Activated T-helper 9 cell treated with anti-CD3 and anti-CD28 coated beads, Interleukin-2, amount 50 U/mL, for 16 hours (primary cell): Measurements from ENCODE around the gene ZNF521.

Experiments used
- DNase-seq: peaks from one replicate; pipeline ENCODE4 v3.0.0-alpha.2; 2020; ENCODE audit warnings: low read depth

ZNF521 gene

DNA sequence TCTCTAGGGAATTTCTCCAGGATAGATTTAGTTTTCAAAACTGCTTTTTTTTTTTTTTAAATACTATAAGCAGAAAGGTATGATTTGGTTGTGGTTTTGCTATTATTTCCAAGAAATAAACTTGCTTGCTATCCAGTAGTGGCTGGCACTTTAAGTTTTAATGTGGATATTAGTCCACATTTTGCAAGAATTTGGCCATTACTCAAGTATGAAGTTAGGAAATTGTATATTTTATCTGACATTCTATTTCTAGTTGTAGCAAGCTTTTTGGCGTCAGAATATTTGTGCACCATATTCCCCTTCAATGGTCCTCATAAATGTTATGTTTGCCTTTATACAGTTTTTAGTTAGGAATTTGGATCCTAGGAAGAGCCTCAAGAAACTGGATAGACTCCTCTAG lies 226.3 kb downstream of the ZNF521 start:
- no peak for DNase-seq

- no peak for DNase-seq
These were observed 228.3 kb downstream of the ZNF521 start for GRCh38 chr18:25123438-25124232.

DNA sequence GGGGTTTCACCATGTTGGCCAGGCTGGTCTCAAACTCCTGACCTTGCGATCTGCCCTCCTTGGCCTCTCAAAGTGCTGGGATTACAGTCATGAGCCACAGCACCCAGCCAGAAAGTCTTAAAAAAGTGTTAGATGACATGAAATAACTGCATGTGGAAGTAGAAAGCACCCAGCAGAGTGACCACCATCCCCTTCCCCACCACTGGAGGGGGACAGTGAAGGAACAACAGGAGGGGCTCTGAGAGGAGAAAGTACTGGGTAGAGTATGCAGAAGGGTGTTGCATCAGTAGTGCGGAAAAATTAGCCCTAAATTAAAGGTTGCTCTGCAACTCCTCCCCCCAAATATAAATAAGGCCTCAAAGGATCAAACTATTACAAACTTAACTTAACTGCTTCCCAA lies 230.5 kb downstream of the ZNF521 start:
- DNase-seq = no peak

- DNase-seq = no peak
These were observed 238.4 kb downstream of the ZNF521 start for GRCh38 chr18:25113566-25113965.

DNA sequence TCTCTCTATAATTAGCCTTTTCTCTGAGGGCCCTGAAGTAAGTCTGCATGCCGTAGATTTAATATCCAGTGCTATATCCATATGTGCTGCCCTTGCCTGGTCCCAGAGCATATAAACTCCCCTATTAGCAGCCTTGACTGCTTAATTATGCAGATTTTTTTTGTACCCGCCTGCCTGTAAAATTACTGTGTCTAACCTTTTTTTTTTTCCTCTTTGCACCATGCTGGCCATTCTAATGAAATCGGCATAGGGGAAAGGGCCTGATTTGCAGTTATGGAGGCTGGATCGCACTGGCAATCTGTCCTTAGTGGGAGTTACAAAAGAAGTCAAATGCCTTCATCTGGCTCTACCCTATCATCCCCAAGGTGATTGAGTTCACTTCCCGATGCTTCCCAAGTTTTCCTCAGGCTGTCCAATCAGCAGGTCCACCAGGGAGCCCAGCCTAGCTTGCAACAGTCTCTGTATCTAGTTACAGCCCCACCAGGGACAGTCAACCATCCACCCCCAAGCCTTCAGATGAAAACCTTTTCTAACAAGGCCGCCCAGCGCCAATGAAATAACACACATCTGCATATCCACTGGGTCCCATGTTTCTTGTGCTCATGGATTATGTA lies 239.0 kb downstream of the ZNF521 start:
- DNase-seq = no peak

DNA sequence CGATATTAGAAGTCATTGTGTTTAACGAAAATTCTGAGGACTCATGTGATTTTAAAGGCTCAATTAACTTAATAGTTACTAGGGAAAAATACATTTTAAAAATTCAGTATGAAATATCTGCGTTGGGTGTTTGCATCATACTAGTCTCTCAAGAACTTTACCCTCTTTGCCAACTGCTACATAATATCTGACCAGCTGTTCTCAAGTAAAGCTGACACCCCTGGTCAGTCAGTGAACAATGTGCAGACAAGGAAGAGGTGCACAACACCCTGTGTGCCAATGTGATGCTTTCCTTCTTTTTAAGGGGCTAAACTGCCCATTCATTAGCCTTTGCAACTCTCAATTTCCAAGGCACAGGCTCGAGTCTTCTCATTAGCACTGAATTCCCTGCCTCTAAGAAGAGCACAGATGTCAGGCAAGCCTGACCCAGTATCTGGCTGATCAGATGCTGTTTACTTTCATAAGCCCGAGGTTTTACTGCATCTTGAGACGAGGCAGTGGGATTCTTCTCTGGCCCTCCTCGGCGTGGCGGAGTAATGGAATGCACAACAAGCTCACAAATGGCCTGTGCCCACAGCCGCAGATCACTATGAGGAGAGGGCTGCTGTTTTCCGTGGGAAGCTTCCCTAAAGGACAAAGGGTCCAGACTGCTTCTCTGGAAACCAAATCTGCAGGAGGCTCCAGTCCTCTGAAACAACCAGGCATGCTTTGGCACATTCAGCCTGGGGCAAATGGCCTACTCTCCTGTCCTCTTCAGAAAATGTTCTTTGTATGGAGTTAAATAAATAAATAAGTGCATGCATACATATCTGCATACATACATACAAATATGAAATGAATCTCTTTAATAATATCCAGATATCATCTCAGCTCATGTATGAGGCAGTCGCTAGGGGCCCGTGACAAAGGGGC lies 240.3 kb downstream of the ZNF521 start:
- DNase-seq = no peak

DNA sequence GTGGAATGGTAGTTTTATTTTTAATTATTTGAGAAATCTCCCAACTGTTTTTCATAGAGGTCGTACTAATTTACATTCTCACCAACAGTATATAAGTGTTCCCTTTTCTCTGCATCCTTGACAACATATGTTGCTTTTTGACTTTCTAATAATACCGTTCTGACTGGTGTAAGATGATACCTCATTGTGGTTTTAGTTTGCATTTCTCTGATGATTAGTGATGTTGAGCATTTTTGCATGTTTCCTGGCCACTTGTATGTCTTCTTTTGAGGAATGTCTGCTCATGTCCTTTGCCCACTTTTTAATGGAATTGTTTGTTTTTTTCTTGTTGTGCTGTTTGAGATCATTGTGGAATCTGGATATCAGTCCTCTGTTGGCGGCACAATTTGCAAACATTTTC lies 242.5 kb downstream of the ZNF521 start:
- DNase-seq = no peak

DNA sequence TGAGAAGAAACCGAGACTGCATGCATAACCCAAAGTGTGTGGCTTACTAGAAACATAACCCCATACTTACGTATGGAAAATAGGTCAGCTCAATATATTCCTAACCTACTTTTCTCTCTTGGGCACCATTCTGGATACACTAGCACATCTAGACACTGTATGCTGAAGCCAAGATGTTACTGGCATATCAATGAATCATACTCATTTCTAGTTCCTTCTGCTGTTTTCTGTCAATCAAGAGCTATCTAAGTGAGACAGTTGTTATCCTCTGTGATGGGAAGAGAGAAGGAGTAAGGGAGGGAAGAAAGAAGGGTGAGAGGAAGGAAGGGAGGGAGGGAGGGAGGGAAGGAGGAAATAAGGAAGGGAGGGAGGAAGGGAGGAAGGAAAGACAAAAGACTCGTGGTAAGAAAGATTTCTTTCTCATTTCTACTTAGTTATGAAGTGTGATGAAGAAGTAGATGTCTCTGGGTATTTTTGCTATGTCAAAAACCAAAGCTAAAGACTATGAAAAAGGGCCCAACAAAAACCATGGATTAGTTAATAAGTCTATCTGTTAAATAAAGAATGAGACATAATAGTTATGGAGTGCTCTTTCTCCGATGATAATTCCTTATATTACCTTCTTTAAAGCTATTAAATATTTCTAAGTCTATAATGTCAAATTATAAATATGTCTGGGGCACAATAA lies 248.4 kb downstream of the ZNF521 start:
- no peak for DNase-seq

DNA sequence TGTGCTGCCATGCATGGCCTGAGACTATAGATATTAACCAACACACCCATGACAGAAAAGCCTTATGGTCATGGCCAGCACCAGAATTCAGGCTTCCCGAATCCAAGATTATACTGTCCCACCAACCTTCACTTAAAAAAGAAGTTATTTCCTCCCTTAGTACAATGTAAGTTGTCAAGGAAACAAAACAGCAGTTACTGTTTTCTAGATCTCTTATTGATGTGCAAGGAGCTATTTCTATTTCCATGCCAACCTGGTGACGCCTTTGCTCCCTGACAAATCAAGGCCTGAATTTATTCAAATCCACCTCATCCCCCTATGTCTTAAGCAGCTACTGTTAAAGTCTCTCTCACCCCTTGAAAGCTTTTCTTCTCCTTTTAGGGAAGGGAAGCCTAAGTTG lies 249.3 kb downstream of the ZNF521 start:
- DNase-seq = no peak

GRCh38 chr18:25100418-25100817 lies 251.5 kb downstream of the ZNF521 start:
- DNase-seq = no peak

DNA sequence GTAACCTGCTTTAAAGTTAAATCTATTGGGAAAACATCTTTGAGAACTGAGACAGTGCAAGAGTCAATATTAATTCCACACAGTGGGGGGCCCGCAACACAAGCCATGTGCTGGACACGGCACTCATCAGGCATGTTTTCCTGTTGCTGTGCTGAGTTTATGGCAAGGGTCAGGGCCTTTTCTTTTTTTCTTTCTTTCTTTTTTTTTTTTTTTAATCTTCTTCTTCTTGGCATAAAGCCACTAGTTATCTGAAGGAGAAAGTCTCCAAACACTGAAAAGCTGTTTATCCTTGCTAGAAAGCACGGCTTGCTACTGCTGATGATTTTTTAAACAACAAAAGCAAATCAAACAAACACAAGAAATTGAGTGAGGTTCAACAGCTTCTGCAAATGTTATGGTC lies 252.1 kb downstream of the ZNF521 start:
- DNase-seq = no peak

DNA sequence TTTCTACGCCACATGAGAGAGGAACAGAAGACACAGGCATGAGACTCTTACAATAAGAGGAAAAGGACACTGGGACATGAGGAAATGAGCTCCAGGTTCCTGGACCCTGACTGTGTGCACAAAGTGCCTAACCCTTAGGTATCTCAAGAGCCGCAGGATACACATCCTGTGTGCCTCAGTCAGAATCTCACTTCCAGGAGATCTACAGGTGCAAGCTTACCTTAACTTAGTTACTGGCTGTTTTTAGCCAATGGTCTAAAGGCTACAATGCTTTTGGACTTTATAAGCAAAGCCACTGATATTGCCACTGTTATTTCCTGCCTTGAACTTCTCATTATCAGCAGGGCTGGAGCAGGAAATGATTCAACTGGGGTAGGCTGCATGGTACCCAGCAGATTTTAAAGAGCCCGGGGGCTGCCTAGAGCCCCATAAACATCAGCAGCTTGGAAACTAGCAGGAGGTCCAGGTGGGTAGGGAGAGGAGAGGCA lies 254.4 kb downstream of the ZNF521 start:
- DNase-seq = no peak

GRCh38 chr18:25097057-25097456 lies 254.9 kb downstream of the ZNF521 start:
- no peak for DNase-seq

DNA sequence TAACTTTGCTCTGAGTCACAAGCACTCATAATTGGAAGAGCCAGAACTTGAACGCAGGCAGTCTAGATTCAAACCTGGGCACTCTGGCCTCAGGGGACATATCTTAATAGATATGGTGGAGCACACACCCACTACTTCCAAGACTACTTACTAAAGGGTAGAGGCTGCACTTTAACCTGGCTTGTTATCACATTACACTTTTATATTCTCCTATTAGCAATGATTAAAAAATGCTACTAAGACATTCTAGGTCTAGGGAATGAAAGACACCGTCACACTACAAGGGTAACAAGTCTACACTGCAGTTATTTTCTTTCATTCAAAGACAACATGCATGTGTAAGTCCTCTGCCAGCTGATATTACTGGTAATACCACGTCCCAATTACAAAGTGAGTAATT lies 258.8 kb downstream of the ZNF521 start:
- no peak for DNase-seq

- no peak for DNase-seq
These were observed 262.5 kb downstream of the ZNF521 start for GRCh38 chr18:25089470-25089869.

DNA sequence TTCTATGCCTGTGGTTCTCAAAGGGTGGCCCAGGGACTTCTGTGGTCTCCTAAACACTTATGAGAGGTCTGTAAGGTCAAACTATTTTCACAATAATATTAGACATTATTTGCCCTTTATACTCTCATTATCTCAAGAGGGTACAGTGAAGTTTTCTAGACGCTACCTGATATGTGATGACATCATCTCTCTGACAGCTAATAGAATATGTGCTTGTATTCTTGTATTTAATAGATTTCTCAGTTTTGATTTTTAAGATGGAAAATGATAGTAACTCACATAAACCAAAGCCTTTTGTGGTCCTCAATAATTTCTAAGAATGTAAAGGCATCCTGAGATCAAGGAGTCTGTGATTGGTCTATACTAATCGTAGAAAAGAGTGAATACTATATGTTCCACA lies 265.1 kb downstream of the ZNF521 start:
- no peak for DNase-seq

DNA sequence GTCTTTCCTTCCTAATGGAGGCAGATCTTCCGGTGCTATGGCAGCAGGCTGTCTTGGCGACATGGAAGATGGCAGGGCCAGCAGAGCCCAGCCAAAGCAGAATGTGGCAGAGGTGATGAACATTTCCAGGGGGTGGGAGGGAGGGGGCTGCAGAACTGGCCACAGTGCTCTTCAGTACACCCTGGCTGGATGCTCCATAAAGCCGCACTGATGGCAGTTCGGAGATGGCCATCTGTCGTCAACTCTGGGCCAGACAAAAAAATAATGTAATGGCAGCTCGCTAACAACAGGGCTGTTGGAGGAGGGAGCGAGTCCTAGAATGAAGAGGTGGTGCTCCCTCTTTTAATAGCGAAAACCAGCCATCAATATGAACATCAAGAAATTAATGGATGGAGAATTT lies 271.0 kb downstream of the ZNF521 start:
- no peak for DNase-seq

DNA sequence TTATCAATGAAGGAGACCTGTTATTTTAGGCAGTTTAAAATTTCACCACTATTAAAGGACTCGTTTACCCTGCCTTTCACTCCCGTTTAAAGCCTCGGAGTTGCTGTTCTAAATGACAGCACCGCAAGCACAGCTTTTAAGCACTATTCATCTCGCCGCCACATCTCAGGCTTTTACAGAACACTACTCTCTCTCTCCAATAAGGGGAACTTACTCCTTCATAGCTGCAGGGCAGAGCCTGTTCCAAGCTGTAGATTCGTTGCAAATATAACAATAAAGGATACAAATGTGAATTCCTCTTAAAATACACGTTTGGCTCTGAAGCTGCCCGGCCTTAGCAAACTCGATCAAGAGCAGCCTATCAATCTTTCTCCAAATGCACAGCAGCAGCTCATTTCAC lies 271.8 kb downstream of the ZNF521 start:
- no peak for DNase-seq

GRCh38 chr18:25077944-25078723 lies 273.8 kb downstream of the ZNF521 start:
- DNase-seq = no peak

- DNase-seq = no peak
These were observed 274.7 kb downstream of the ZNF521 start for GRCh38 chr18:25077038-25077943.
